CD4-positive, alpha-beta T cell treated with Interleukin-12 subunit alpha and Interleukin-12 subunit beta, for 1 hour (primary cell): Measurements from ENCODE around the gene TTC21A.
"Not testable (repeated sequence)": the region's sequence is repeated elsewhere in the genome, so short reads cannot be mapped to it uniquely, and the experiment has no call there.

Experiments
- DNase-seq: peaks from one replicate; pipeline ENCODE4 v3.0.0-alpha.2; 2020

The TTC21A gene

DNA sequence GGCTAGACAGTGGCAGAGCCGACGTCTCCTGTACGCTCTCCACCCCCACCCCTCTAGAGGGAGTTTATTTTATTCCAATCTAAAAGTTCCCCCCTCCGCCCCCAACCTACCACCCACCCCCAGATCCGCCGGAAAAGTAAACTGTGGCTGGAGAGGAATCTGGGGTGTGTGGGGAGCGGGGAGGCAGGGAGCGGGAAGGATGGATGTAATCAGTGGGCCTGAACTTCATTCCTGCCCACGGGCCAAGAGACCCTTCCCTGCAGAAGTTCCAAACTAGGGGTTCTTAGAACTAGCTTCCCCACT lies 46.4 kb downstream of the TTC21A start:
- no peak for DNase-seq

GRCh38 chr3:39154280-39155021 lies 47.0 kb downstream of the TTC21A start:
- DNase-seq: no peak

DNA sequence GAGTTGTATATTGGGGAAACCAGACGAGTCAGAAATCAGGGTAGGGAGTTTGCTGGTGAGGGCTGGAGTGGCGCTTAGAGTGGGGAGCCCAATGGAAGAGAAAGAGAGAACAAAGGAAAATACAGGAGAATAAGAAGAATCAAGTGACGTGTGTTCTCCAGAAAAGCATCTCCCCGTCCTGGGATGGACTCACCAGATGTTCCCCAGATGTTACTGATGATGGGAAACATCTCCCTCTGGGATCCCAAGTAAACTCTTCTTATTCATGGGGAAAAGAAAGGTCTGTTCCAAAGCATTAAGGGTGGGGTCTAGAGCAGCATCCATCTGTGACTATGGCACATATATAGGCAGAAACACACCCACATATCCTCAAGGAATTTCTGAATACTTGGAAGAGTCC lies 48.9 kb downstream of the TTC21A start:
- DNase-seq: no peak

- DNase-seq: no peak
These were observed 49.9 kb downstream of the TTC21A start for GRCh38 chr3:39157359-39157758.

- DNase-seq: no peak
These were observed 50.8 kb downstream of the TTC21A start for GRCh38 chr3:39158148-39158715.

DNA sequence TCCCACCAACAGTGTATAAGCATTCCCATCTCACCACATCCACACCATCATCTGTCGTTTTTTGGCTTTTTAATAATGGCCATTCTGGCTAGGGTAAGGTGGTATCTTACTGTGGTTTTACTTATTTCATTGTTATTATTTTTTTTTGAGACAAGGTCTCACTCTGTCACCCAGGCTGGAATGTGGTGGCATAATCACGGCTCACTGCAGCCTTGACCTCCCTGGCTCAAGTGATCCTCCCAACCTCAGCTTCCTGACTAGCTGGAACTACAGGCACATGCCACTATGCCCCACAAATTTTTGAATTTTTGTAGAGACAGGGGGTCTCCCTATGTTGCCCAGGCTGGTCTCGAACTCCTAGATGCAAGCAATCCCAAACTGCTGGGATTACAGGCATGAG lies 56.9 kb downstream of the TTC21A start:
- no peak for DNase-seq

DNA sequence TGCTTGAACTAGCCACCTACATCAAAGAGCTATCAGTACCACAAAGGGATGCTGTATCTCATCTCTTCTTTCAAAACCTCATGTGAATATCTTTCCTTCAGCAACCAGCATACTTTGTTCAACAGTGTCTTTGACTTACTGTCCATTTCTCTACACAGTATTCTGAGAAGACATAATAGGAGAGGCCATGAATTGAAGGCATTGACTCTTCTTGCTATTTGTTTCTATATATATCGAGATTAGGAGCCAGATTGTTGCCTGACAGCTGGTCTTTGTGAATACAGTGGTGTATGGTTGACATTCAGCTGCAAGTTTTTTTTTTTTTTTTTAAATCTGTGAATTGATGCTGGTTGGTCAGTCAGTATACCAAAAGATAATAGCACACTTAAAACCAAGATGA lies 58.0 kb downstream of the TTC21A start:
- no peak for DNase-seq

DNA sequence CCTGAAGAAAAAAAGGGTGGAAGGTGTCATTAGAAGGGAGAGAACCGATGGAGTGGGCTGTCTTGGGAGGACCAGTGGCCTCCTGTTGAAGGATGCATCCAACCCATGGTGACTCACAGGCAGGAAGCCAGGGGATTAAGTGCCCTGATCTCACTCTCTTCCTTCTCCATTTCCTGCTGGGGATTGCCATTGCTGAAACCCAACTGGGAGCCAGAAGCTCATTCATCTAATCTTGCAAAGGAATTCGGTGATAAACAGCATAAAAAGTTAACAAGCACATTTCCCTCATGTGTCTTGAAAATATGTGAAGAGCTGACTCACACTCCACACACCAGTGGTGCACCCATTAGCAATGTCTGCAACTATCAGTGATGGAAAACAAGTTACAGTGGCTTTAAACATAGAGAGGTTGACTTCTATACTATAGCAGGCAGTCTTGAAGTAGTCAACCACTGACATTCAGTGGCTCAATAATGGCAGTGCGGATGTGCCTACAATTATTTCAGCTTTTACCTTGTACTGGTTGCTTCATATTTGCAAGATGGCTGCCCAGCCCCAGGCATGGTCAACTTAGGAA lies 58.7 kb downstream of the TTC21A start:
- DNase-seq: no peak

- DNase-seq: no peak
These were observed 59.6 kb downstream of the TTC21A start for GRCh38 chr3:39166932-39167532.

DNA sequence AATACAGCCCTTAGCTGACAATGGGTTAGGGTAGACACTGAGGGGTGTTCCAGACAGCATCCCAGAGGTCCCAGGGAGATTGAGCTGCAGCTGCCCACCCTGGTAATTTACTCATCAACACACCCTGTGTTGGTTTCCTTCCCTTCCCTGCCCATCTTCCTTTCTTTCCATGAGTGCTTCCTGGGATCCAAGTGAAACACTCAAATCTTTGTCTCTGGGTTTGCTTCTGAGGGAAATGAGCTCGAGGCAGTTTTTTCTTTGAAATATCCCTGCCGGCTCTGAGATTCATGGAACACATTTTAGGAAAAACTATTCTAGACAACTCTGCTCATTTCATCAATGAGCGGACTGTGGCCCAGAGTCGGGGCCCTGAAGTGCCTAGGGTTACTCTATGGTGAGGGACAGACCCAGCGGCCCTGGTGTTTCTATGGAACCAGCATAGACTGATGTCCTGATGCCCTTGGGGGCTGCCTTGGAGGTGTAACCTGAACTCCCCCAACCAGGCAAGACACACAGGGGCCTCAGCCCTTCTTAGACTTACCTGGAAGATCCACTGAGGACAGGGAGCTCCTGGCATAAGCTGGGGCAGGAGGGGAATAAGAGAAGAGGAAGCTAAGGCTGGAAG lies 60.8 kb downstream of the TTC21A start:
- no peak for DNase-seq

DNA sequence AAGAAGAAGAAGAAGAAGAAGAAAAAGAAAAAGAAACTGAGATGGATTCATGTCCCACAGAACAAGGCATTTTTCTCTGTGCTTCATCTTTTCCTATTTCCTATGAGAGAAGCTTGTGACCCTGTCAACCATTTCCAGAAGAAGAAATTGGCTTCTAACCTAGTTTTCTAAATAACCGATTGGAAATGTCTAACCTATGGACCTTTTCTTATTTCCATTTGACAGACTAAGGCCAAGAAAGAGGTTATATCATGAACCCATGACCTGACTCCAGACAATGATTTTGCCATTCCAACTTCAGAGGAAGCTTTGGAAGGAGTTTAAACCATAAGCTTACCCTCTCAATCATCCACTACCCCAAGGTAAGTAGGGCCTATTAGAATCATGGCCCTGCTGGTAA lies 62.2 kb downstream of the TTC21A start:
- no peak for DNase-seq

DNA sequence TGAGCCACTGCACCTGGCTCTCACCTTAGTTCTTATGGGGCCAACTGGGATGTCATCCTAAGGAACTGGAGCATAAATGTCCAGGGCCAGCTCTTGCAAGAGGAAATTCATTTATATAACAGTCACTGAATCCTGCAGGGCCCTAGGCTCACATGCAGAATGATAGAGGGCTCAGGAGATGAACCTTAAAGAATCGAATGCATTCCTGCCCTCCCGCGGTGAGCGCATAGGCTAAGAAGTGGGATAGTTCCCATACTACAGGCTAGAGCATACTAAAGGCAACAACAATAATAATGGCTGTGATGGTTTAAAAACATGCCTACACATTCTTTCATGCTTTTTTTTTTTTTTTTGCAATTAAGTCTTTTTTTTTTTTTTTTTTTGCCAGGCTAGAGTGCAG lies 63.0 kb downstream of the TTC21A start:
- no peak for DNase-seq

DNA sequence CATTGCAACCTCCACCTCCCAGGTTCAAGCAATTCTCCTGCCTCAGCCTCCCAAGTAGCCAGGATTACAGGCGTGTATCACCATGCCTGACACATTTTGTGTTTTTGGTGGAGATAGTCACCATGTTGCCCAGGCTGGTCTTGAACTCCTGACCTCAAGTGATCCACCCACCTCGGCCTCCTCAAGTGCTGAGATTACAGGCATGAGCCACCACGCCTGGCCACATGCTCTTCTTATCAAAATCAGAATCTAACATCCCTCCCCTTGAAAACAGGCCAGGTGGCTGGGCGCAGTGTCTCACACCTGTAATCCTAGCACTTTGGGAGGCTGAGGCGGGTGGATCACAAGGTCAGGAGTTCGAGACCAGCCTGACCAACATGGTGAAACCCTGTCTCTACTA lies 63.4 kb downstream of the TTC21A start:
- DNase-seq: not testable (repeated sequence)

- DNase-seq: no peak
These were observed 64.4 kb downstream of the TTC21A start for GRCh38 chr3:39171860-39172259.

- DNase-seq: no peak
These were observed 66.0 kb downstream of the TTC21A start for GRCh38 chr3:39173318-39174125.

DNA sequence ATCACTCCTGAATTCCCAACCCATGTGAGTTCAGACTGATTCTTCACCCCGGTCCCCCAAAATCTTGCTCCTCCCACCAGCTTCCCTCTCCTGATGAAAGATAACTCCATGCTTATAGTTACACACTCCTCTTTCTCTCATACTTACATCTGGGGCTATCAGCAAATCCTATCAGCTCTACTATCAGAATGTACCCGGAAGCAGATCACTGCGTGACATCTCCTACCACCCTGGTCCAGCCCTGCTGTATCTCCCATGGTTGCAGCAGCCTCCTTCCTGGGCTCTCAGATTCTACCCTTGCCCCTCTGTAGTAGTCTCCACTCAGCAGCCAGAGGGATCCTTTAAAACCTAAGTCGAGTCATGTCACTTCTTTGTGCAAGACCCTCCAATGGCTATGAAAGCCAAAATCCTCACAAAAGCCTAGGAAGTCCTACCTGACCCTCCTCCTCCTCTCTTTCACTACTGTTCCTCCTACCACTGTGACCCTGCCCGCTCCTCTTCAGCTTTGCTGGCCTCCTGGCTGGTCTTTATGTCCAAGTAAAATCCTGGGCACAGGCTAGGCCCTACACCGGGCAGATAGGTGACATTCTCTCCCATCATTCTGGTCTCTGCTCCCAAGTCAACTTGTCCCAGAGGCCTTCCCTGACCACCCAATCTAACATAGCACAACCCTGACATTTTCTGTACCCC lies 68.7 kb downstream of the TTC21A start:
- no peak for DNase-seq

DNA sequence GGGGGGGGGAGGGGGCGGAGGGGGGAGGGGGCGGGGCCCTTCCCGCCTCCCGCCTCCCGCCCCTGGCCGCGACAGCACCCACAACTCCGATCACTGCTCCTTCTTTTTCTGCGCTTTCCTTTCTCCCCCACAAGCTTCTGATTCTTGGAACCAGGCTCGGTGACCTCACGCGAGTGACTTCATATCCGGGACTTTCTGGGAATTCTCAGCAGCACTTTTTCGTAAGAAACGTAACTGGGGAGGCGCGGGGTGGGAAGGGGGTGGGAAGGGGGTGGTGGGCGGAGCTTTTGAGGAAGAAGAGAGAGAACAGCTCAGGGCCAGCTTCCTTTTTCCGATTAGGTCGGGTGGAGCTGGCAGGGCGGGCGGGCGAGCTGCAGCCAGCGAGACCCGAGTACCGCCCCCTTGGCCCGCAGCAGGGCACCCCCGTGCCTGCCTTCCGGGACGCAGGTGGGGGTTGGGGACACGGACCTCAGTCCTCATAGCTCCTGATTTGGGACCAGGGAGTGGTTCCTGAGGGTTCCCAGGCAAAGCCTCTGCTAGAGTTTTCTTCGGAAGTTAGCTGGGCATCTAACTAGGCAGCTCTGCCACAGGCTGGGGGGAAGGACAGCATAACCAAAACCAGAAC lies 70.3 kb downstream of the TTC21A start:
- peak; percentile 81 for DNase-seq

GRCh38 chr3:39178553-39178952 lies 71.1 kb downstream of the TTC21A start:
- DNase-seq: no peak

DNA sequence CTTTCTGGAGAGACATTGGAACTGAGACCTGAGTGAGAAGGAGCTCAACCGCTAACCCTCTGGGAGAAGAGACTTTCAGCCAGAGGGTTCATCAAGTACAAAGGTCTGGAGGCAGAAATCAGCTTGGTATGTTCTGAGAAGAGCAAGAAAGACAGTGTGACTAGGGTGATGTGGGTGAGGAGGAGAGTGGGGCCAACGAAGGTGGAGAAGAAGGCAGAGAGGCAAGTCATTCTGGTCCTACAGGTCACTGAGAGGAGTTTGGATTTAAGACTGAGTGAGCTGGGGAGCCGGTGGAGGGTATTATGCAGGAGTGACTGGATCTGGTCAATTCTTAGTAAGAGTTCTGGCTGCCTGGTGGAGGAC lies 72.7 kb downstream of the TTC21A start:
- no peak for DNase-seq

- peak; percentile 95 for DNase-seq
These were observed 73.3 kb downstream of the TTC21A start for GRCh38 chr3:39180546-39181346.
